ENCODE data around the gene C8A.

- TF ChIP-seq CEBPB (IDR thresholded peaks at IDR 0.05; ENCODE audit: low read depth, low read length) (no peak), TBP (IDR thresholded peaks at IDR 0.05; ENCODE audit: low read depth, low read length) (no peak), YY1 (IDR thresholded peaks at IDR 0.05; ENCODE audit: low read depth, low read length) (no peak), POLR2A (IDR thresholded peaks at IDR 0.05; ENCODE audit: control extremely low read depth in 1 of 2, low read depth in 2 of 2, low read length in 2 of 2) (no peak)
These were observed 12.1 kb downstream of the C8A start for GRCh38 chr1:56866656-56867055.

All from H1 (cell line).